Activated CD8-positive, alpha-beta memory T cell treated with anti-CD3 and anti-CD28 coated beads for 36 hours (primary cell): ENCODE results near the gene DUOXA2. TPM values are rescaled to one million over a fixed set of nuclear protein-coding genes. Genes with fewer than 3 reads are reported as not detected.

Experiments used
- CTCF ChIA-PET: fragments of 350-600 bp; sonication (Branson Sonifier 250); formaldehyde crosslinking; loops from one replicate; lab custom pipeline; 2021; ENCODE audit warnings: antibody characterized with exemption; lab: Charles Lee
- POLR2A ChIA-PET: fragments of 350-600 bp; sonication (Branson Sonifier 250); formaldehyde crosslinking; loops from one replicate; lab custom pipeline; 2021; ENCODE audit warnings: antibody characterized with exemption; lab: Charles Lee
- total RNA-seq, 2 experiments: library from RNA; stranded (reverse); gene quantifications; one replicate each; pipeline ENCODE4 v1.2.3, GENCODE V29; 2021

DUOXA2 gene
- total RNA-seq, 2 experiments from 2014 or later = not detected

GRCh38 chr15:45146405-45146804 is 32.3 kb downstream of the DUOXA2 start:
- ChIA-PET CTCF (interaction anchor here (1.5 kb wide), 1 partner anchor 17 kb away, joined by 4 read pairs; no protein-coding TSS in a partner anchor), POLR2A (no interaction called here)

- ChIA-PET CTCF (no interaction called here), POLR2A (no interaction called here)
Observed at GRCh38 chr15:45147606-45148005, 33.5 kb downstream of the DUOXA2 start.

GRCh38 chr15:45148076-45149059 is 34.2 kb downstream of the DUOXA2 start:
- CTCF ChIA-PET = no interaction called here
- POLR2A ChIA-PET = no interaction called here

- CTCF ChIA-PET = no interaction called here
- POLR2A ChIA-PET = no interaction called here
Observed at GRCh38 chr15:45149060-45149459, 34.9 kb downstream of the DUOXA2 start.

- CTCF ChIA-PET = interaction anchor here (1.1 kb wide), 1 partner anchor 12 kb away, joined by 3 read pairs; no protein-coding TSS in a partner anchor
- POLR2A ChIA-PET = no interaction called here
Observed at GRCh38 chr15:45150481-45150880, 36.4 kb downstream of the DUOXA2 start.

GRCh38 chr15:45150997-45151396 is 36.9 kb downstream of the DUOXA2 start:
- ChIA-PET POLR2A (no interaction called here), CTCF (interaction anchor here (1.1 kb wide), 1 partner anchor 12 kb away, joined by 3 read pairs; no protein-coding TSS in a partner anchor)

GRCh38 chr15:45151998-45152828 is 38.1 kb downstream of the DUOXA2 start:
- CTCF ChIA-PET = no interaction called here
- POLR2A ChIA-PET = no interaction called here

- CTCF ChIA-PET = interaction anchor here (0.8 to 1.1 kb wide), 2 partner anchors 16 to 40 kb away, joined by 3 to 4 read pairs; no protein-coding TSS in a partner anchor
- POLR2A ChIA-PET = no interaction called here
Observed at GRCh38 chr15:45155739-45156138, 41.6 kb downstream of the DUOXA2 start.

GRCh38 chr15:45156744-45157455 is 42.8 kb downstream of the DUOXA2 start:
- CTCF ChIA-PET = interaction anchor here (0.7 kb wide), 1 partner anchor 24 kb away, joined by 3 read pairs; no protein-coding TSS in a partner anchor
- POLR2A ChIA-PET = no interaction called here

- CTCF ChIA-PET = interaction anchor here (1.2 to 1.3 kb wide), 2 partner anchors 10 to 241 kb away, joined by 3 to 5 read pairs; no protein-coding TSS in a partner anchor
- POLR2A ChIA-PET = no interaction called here
Observed at GRCh38 chr15:45157974-45158373, 43.8 kb downstream of the DUOXA2 start.

GRCh38 chr15:45161666-45162065 is 47.5 kb downstream of the DUOXA2 start:
- ChIA-PET CTCF (no interaction called here), POLR2A (no interaction called here)

- CTCF ChIA-PET = interaction anchor here (0.6 to 2.7 kb wide), 15 partner anchors 17 to 424 kb away, joined by 3 to 17 read pairs (median 4); partner anchors contain the start of gene BLOC1S6
- POLR2A ChIA-PET = interaction anchor here (1.1 to 1.7 kb wide), 3 partner anchors 24 to 239 kb away, joined by 3 to 8 read pairs (median 3); partner anchors contain the start of gene SHF
Observed at GRCh38 chr15:45162771-45163507, 48.8 kb downstream of the DUOXA2 start.

- CTCF ChIA-PET = interaction anchor here (0.7 to 2.7 kb wide), 13 partner anchors 17 to 424 kb away, joined by 3 to 17 read pairs (median 4); partner anchors contain the start of gene BLOC1S6
- POLR2A ChIA-PET = interaction anchor here (1.1 to 1.7 kb wide), 3 partner anchors 24 to 238 kb away, joined by 3 to 8 read pairs (median 3); partner anchors contain the start of gene SHF
Observed at GRCh38 chr15:45163508-45163856, 49.4 kb downstream of the DUOXA2 start.

GRCh38 chr15:45164914-45165313 is 50.8 kb downstream of the DUOXA2 start:
- POLR2A ChIA-PET = no interaction called here

GRCh38 chr15:45165536-45165935 is 51.4 kb downstream of the DUOXA2 start:
- CTCF ChIA-PET = interaction anchor here (1.6 kb wide), 1 partner anchor 48 kb away, joined by 5 read pairs; no protein-coding TSS in a partner anchor
- POLR2A ChIA-PET = interaction anchor here (0.6 kb wide), 2 partner anchors 18 to 510 kb away, joined by 5 to 7 read pairs; no protein-coding TSS in a partner anchor

More at GRCh38 chr15:45164914-45165313, 50.8 kb downstream of the DUOXA2 start:
- CTCF ChIA-PET = interaction anchor here (1.1 to 2.7 kb wide), 3 partner anchors 33 to 236 kb away, joined by 3 to 17 read pairs (median 5); a partner anchor contains a TSS

- CTCF ChIA-PET = interaction anchor here (0.6 to 2.4 kb wide), 11 partner anchors 9 to 49 kb away, joined by 3 to 13 read pairs (median 4); partner anchors contain the start of gene SHF
- POLR2A ChIA-PET = interaction anchor here (1.1 to 1.2 kb wide), 2 partner anchors 19 to 34 kb away, joined by 4 to 9 read pairs; partner anchors contain the start of gene SHF
Observed at GRCh38 chr15:45166834-45167630, 52.9 kb downstream of the DUOXA2 start.
